ENCODE data around the gene FAM174A. TPM values are rescaled to one million over a fixed set of nuclear protein-coding genes. Genes with fewer than 3 reads are reported as not detected.

FAM174A gene
- total RNA-seq: 10 to 100 TPM; 22.3 to 39.5 (median 32.3) TPM

- peak; percentile 92 to 93 for DNase-seq (ENCODE audit: low spot score in 2 of 2)
- H3K4me3 ChIP-seq: peak within 1 kb of the TSS; percentile 79 to 91 (median 84)
- TF ChIP-seq POLR2AphosphoS5 (IDR thresholded peaks at IDR 0.05): peak in 2 of 3 donors; percentile 67 to 80
- TF ChIP-seq, protein P1, sequence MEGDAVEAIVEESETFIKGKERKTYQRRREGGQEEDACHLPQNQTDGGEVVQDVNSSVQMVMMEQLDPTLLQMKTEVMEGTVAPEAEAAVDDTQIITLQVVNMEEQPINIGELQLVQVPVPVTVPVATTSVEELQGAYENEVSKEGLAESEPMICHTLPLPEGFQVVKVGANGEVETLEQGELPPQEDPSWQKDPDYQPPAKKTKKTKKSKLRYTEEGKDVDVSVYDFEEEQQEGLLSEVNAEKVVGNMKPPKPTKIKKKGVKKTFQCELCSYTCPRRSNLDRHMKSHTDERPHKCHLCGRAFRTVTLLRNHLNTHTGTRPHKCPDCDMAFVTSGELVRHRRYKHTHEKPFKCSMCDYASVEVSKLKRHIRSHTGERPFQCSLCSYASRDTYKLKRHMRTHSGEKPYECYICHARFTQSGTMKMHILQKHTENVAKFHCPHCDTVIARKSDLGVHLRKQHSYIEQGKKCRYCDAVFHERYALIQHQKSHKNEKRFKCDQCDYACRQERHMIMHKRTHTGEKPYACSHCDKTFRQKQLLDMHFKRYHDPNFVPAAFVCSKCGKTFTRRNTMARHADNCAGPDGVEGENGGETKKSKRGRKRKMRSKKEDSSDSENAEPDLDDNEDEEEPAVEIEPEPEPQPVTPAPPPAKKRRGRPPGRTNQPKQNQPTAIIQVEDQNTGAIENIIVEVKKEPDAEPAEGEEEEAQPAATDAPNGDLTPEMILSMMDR (IDR thresholded peaks at IDR 0.05): no peak
- H3K9me3 ChIP-seq: peaks cover 0 to 15% of the 10 kb centered on the region in 2 donors
- no peaks in the 10 kb centered on the region for H3K27me3 ChIP-seq
- intact Hi-C loops (cut with DNase I; ENCODE audit: low total_unique reads): no loop called here
- peaks cover 4% of the 10 kb centered on the region in 2 donors for H3K4me1 ChIP-seq
- H3K36me3 ChIP-seq: no peaks in the 10 kb centered on the region
- H3K27ac ChIP-seq: peak within 1 kb of the TSS; percentile 93 to 95
Measured at GRCh38 chr5:100535060-100536005, at the start of gene FAM174A. TSS of gene FAM174A (plus strand) at chr5:100535374. CDS start at chr5:100535531, 157 bp downstream.

DNA sequence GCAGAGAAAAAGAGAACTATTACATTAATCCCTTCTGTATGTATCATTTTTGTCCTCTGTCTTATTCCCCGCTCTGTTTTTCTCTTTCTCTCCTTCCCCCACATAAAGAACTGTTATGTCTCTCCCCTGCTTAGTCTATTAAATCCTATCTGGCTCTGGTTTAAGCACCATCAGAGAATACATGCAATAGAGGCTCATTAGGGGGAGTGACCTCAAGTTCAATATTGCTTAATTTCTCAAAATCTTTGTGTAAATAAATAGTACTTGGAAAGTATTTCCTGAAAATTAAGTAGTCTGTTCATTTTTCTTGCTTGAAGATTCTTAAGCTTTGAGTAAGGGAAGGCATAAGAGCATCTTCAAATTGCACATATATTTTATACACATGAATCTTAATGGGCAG lies 41.2 kb upstream of the FAM174A start:
- Histone ChIP-seq H3K4me3 (no peak overlapping the region), H3K4me1 (no peaks in the 10 kb centered on the region), H3K27ac (no peak overlapping the region), H3K27me3 (no peaks in the 10 kb centered on the region), H3K36me3 (no peaks in the 10 kb centered on the region), H3K9me3 (no peaks in the 10 kb centered on the region)
- DNase-seq (ENCODE audit: low spot score in 2 of 2): no peak
- intact Hi-C loops (cut with DNase I; ENCODE audit: low total_unique reads): no loop called here
- TF ChIP-seq, protein P1 (IDR thresholded peaks at IDR 0.05): no peak
- TF ChIP-seq POLR2A (IDR thresholded peaks at IDR 0.05) (no peak), POLR2AphosphoS5 (IDR thresholded peaks at IDR 0.05) (no peak)

- DNase-seq (ENCODE audit: low spot score in 2 of 2): no peak
- no peaks in the 10 kb centered on the region for H3K9me3 ChIP-seq
- no peak overlapping the region for H3K4me3 ChIP-seq
- TF ChIP-seq POLR2A (IDR thresholded peaks at IDR 0.05) (no peak), POLR2AphosphoS5 (IDR thresholded peaks at IDR 0.05) (no peak)
- TF ChIP-seq, protein P1 (IDR thresholded peaks at IDR 0.05): no peak
- H3K27ac ChIP-seq: no peak overlapping the region
- H3K27me3 ChIP-seq: no peaks in the 10 kb centered on the region
- intact Hi-C loops (cut with DNase I; ENCODE audit: low total_unique reads): no loop called here
- H3K36me3 ChIP-seq: no peaks in the 10 kb centered on the region
- H3K4me1 ChIP-seq: no peaks in the 10 kb centered on the region
Measured at GRCh38 chr5:100496296-100496695, 38.9 kb upstream of the FAM174A start.

DNA sequence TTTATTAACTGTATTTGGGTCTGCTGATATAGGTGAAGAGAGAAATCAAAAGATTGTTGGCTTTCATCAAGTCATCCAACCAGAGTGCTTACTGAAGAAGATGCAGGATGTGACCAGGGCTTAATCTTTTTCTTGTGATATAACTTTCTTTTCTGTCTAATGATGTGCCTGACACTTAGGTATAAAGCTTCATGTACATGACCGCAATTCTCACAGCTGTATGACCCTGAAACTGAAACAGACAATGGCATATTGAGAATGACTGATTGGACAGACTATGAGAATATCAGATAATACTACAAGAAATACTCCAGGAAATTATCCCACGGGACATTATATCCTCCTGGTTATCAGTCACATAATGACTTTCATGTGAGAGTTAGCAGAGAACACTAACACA lies 32.5 kb upstream of the FAM174A start:
- DNase-seq (ENCODE audit: low spot score in 2 of 2): no peak

More for the DNA sequence above, 32.5 kb upstream of the FAM174A start:
- no peaks in the 10 kb centered on the region for H3K27me3 ChIP-seq
- H3K4me3 ChIP-seq: no peak overlapping the region
- no peaks in the 10 kb centered on the region for H3K36me3 ChIP-seq
- TF ChIP-seq, protein P1 (IDR thresholded peaks at IDR 0.05): no peak
- TF ChIP-seq POLR2A (IDR thresholded peaks at IDR 0.05) (no peak), POLR2AphosphoS5 (IDR thresholded peaks at IDR 0.05) (no peak)
- H3K9me3 ChIP-seq: no peaks in the 10 kb centered on the region
- no peak overlapping the region for H3K27ac ChIP-seq
- intact Hi-C loops (cut with DNase I; ENCODE audit: low total_unique reads): no loop called here
- no peaks in the 10 kb centered on the region for H3K4me1 ChIP-seq
